GM23248 (cell line): ENCODE measurements around the gene IL9R.
"Not testable (repeated sequence)": the region's sequence is repeated elsewhere in the genome, so short reads cannot be mapped to it uniquely, and the experiment has no call there.

Experiments
- EZH2 ChIP-seq: fragments of 200-600 bp; sonication (generic); IDR thresholded peaks from 2 replicates; pipeline ENCODE4 v1.6.1; 2018; ENCODE audit warnings: antibody characterized with exemption, mild to moderate bottlenecking; ENCODE audit not compliant: insufficient read depth, poor library complexity, severe bottlenecking
- EZH2phosphoT487 ChIP-seq: fragments of 200-600 bp; sonication (generic); IDR thresholded peaks from 2 replicates; pipeline ENCODE4 v1.6.1; 2018; ENCODE audit warnings: antibody characterized with exemption, moderate library complexity, mild to moderate bottlenecking, low read depth; ENCODE audit not compliant: insufficient read depth

GRCh38 chrX:156024949-156025492, 27.5 kb downstream of the IL9R start:
- TF ChIP-seq EZH2, EZH2phosphoT487: not testable (repeated sequence)
